Body of pancreas (tissue), 4 donors: ENCODE results near the gene FMOD.

Source experiments
- POLR2A ChIP-seq, 3 donors: fragments of 450-650 bp; IDR thresholded peaks; one replicate each; pipeline ENCODE4 v1.6.1; 2016; ENCODE audit warnings: antibody characterized with exemption in 3 of 3, mild to moderate bottlenecking in 2 of 3
- TF ChIP-seq, protein P1 (sequence below), 7 experiments: fragments of 450-650 bp in 4 of 7; fragments of 200-600 bp in 3 of 7; sonication (generic) in 3 of 7; IDR thresholded peaks; one replicate each; pipeline ENCODE4 v1.5.1; 2016 to 2019; ENCODE audit warnings: antibody characterized with exemption in 7 of 7

DNA sequence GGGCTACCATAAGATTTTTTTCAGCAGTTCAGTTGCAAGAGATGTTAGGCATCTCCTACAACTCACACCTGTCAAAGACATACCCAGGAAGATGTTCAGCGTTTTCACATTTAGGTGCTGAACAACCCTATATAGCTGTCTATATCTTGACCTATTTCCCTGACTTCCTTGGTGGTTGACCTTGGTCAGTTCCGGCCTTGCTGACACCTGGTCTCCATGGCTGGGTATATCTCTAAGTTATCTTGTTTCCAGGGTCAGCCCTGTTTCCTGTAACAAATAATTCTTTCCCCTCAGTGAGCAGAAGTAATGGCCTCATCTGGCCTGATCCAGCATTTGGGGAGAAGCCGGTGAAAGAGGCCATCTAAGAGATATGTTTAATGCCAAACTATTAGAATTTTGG lies 48.0 kb downstream of the FMOD start:
- TF ChIP-seq, protein P1, sequence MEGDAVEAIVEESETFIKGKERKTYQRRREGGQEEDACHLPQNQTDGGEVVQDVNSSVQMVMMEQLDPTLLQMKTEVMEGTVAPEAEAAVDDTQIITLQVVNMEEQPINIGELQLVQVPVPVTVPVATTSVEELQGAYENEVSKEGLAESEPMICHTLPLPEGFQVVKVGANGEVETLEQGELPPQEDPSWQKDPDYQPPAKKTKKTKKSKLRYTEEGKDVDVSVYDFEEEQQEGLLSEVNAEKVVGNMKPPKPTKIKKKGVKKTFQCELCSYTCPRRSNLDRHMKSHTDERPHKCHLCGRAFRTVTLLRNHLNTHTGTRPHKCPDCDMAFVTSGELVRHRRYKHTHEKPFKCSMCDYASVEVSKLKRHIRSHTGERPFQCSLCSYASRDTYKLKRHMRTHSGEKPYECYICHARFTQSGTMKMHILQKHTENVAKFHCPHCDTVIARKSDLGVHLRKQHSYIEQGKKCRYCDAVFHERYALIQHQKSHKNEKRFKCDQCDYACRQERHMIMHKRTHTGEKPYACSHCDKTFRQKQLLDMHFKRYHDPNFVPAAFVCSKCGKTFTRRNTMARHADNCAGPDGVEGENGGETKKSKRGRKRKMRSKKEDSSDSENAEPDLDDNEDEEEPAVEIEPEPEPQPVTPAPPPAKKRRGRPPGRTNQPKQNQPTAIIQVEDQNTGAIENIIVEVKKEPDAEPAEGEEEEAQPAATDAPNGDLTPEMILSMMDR (IDR thresholded peaks at IDR 0.05) = no peak
- no peak for TF ChIP-seq POLR2A (IDR thresholded peaks at IDR 0.05)
